H9 (cell line): ENCODE data around the gene CCDC69. TPM values are rescaled to one million over a fixed set of nuclear protein-coding genes. Genes with fewer than 3 reads are reported as not detected.

ENCODE experiments used
- DNase-seq: peaks from one replicate; pipeline ENCODE4 v3.0.0-alpha.2; 2017
- H2AFZ ChIP-seq: one replicate; pipeline ENCODE4 v1.6.1; 2013; ENCODE audit warnings: mild to moderate bottlenecking, low read length, control low read depth, moderate library complexity
- H2AK5ac ChIP-seq: 2 replicates; pipeline ENCODE4 v1.6.1; 2013; ENCODE audit warnings: low read length, control low read depth, mixed read lengths; ENCODE audit not compliant: insufficient read length
- H2BK120ac ChIP-seq: one replicate; pipeline ENCODE4 v1.6.1; 2013; ENCODE audit warnings: low read depth, mild to moderate bottlenecking, low read length, control low read depth, inconsistent platforms; ENCODE audit not compliant: poor library complexity, severe bottlenecking
- H2BK12ac ChIP-seq: 2 replicates; pipeline ENCODE4 v1.6.1; 2013; ENCODE audit warnings: low read length, control low read depth, mixed read lengths, low read depth; ENCODE audit not compliant: insufficient read length
- H2BK15ac ChIP-seq: 2 replicates; pipeline ENCODE4 v1.6.1; 2013; ENCODE audit warnings: low read depth, low read length, control low read depth
- H2BK20ac ChIP-seq: one replicate; pipeline ENCODE4 v1.6.1; 2013; ENCODE audit warnings: low read depth, mild to moderate bottlenecking, low read length, control low read depth, inconsistent platforms; ENCODE audit not compliant: poor library complexity, severe bottlenecking
- H2BK5ac ChIP-seq: 2 replicates; pipeline ENCODE4 v1.6.1; 2013; ENCODE audit warnings: low read length, control low read depth, mixed read lengths; ENCODE audit not compliant: insufficient read length
- H3K14ac ChIP-seq: 2 replicates; pipeline ENCODE4 v1.6.1; 2013; ENCODE audit warnings: low read length, control low read depth; ENCODE audit not compliant: insufficient read depth
- H3K18ac ChIP-seq: 2 replicates; pipeline ENCODE4 v1.6.1; 2013; ENCODE audit warnings: low read depth, mild to moderate bottlenecking, mixed read lengths, low read length, control low read depth; ENCODE audit not compliant: insufficient read length
- H3K23ac ChIP-seq: 2 replicates; pipeline ENCODE4 v1.6.1; 2013; ENCODE audit warnings: low read length, control low read depth, mixed read lengths, low read depth; ENCODE audit not compliant: insufficient read length
- H3K23me2 ChIP-seq: 2 replicates; pipeline ENCODE4 v1.6.1; 2013; ENCODE audit warnings: low read depth, mild to moderate bottlenecking, mixed read lengths, low read length, control low read depth; ENCODE audit not compliant: insufficient read length, poor library complexity, severe bottlenecking
- H3K27ac ChIP-seq: 2 replicates; pipeline ENCODE4 v1.5.1; 2013; ENCODE audit warnings: low read length, control low read depth, mixed read lengths, low read depth; ENCODE audit not compliant: insufficient read length
- H3K27me3 ChIP-seq: 2 replicates; pipeline ENCODE4 v1.6.1; 2013; ENCODE audit warnings: low read length, control low read depth, inconsistent platforms; ENCODE audit not compliant: insufficient read depth
- H3K4ac ChIP-seq: 2 replicates; pipeline ENCODE4 v1.6.1; 2013; ENCODE audit warnings: low read depth, mild to moderate bottlenecking, control low read depth, inconsistent platforms, low read length, moderate library complexity
- H3K4me1 ChIP-seq: 2 replicates; pipeline ENCODE4 v1.6.1; 2013; ENCODE audit warnings: low read length, control low read depth, inconsistent platforms; ENCODE audit not compliant: insufficient read depth
- H3K4me2 ChIP-seq: 2 replicates; pipeline ENCODE4 v1.6.1; 2013; ENCODE audit warnings: low read length, control low read depth, mixed read lengths; ENCODE audit not compliant: insufficient read length, insufficient read depth
- H3K56ac ChIP-seq: 2 replicates; pipeline ENCODE4 v1.6.1; 2013; ENCODE audit warnings: low read depth, mild to moderate bottlenecking, mixed read lengths, low read length, control low read depth; ENCODE audit not compliant: insufficient read length
- H3K79me1 ChIP-seq: 2 replicates; pipeline ENCODE4 v1.6.1; 2013; ENCODE audit warnings: low read depth, mild to moderate bottlenecking, moderate library complexity, low read length, control low read depth, inconsistent platforms; ENCODE audit not compliant: insufficient read depth, poor library complexity, severe bottlenecking
- H3K79me2 ChIP-seq: 2 replicates; pipeline ENCODE4 v1.6.1; 2013; ENCODE audit warnings: low read length, control low read depth, inconsistent platforms; ENCODE audit not compliant: insufficient read depth
- H3K9ac ChIP-seq: 2 replicates; pipeline ENCODE4 v1.6.1; 2013; ENCODE audit warnings: low read length, control low read depth, mixed read lengths; ENCODE audit not compliant: insufficient read length; ENCODE audit errors: extremely low read depth
- H3K9me3 ChIP-seq: one replicate; pipeline ENCODE4 v1.6.1; 2013; ENCODE audit warnings: low read depth, low read length, inconsistent platforms; ENCODE audit not compliant: control insufficient read depth
- H3T11ph ChIP-seq: one replicate; pipeline ENCODE4 v1.6.1; 2013; ENCODE audit warnings: mild to moderate bottlenecking, low read length, control low read depth, inconsistent platforms
- H4K20me1 ChIP-seq: one replicate; pipeline ENCODE4 v1.6.1; 2013; ENCODE audit not compliant: control insufficient read depth, insufficient read length, insufficient read depth
- H4K5ac ChIP-seq: 2 replicates; pipeline ENCODE4 v1.6.1; 2013; ENCODE audit warnings: low read depth, mild to moderate bottlenecking, mixed read lengths, low read length, control low read depth; ENCODE audit not compliant: insufficient read length
- H4K8ac ChIP-seq: replicated peaks from 2 replicates; pipeline ENCODE4 v1.6.1; 2013; ENCODE audit warnings: low read length, control low read depth, mixed read lengths, low read depth; ENCODE audit not compliant: insufficient read length
- H4K91ac ChIP-seq: 2 replicates; pipeline ENCODE4 v1.6.1; 2013; ENCODE audit warnings: low read depth, mild to moderate bottlenecking, moderate library complexity, mixed read lengths, low read length, control low read depth; ENCODE audit not compliant: insufficient read length
- H3K27ac Mint-ChIP-seq, 3 experiments: 2 replicates in 2 of 3; 3 replicates in 1 of 3; pipeline ENCODE4 v1.8.0; 2020 to 2021; ENCODE audit warnings: mixed read lengths in 3 of 3, mild to moderate bottlenecking in 1 of 3, moderate library complexity in 1 of 3
- H3K27me3 Mint-ChIP-seq: 2 replicates; pipeline ENCODE4 v1.8.0; 2021; ENCODE audit warnings: low read depth, mild to moderate bottlenecking, moderate library complexity, mixed read lengths
- H3K36me3 Mint-ChIP-seq, 3 experiments: 2 replicates in 2 of 3; 3 replicates in 1 of 3; pipeline ENCODE4 v1.8.0; 2020 to 2021; ENCODE audit warnings: low read depth in 3 of 3, mixed read lengths in 3 of 3; ENCODE audit not compliant: insufficient read depth in 1 of 3
- H3K4me1 Mint-ChIP-seq, 2 experiments: 2 replicates each; pipeline ENCODE4 v1.8.0; 2020; ENCODE audit warnings: mixed read lengths in 2 of 2
- H3K4me3 Mint-ChIP-seq, 2 experiments: 2 replicates in 1 of 2; 3 replicates in 1 of 2; pipeline ENCODE4 v1.8.0; 2020 to 2021; ENCODE audit warnings: mild to moderate bottlenecking in 2 of 2, mixed read lengths in 2 of 2, moderate library complexity in 1 of 2
- H3K9me3 Mint-ChIP-seq, 2 experiments: 2 replicates in 1 of 2; 3 replicates in 1 of 2; pipeline ENCODE4 v1.8.0; 2020; ENCODE audit warnings: mild to moderate bottlenecking in 2 of 2, mixed read lengths in 2 of 2, moderate library complexity in 1 of 2
- WGBS: extraction: QIAGEN DNeasy Blood & Tissue Kit; methylation state at CpG from one replicate; pipeline ENCODE4 v1.1.7; 2013; ENCODE audit warnings: missing lambda C conversion rate, low lambda C conversion rate, mixed read lengths; ENCODE audit not compliant: insufficient read length; ENCODE audit errors: extremely low coverage; 5-methylcytosine and 5-hydroxymethylcytosine counted together
- total RNA-seq: library from RNA; stranded (reverse); gene quantifications from 2 replicates; pipeline ENCODE4 v1.2.1, GENCODE V29; 2021
- TF ChIP-seq, protein P1 (sequence below): fragments of 200-600 bp; sonication (generic); conservative IDR thresholded peaks from 3 replicates; pipeline ENCODE4 v1.8.0; 2021; ENCODE audit warnings: antibody characterized with exemption, mild to moderate bottlenecking

The CCDC69 gene
- total RNA-seq, 1 experiment from 2014 or later: 5.3 TPM

DNA sequence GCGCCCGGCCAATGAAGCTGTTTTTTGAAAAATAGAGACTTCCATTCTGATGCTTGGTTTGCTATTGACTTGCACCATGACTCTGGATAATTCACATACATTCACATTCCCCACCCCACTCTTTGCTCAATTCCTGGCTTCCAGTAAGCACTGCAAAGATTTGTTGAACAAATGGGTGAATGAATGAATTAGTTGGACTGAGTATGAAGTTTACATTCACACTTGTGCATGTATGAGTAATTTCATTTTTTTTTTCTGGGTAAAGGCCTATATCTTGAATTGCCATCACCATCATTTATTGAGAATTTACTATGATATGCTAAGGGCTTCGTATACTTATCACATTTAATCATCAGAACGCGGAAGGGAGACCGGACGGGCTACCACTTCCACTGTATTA is 13.8 kb upstream of the CCDC69 start:
- H3K9me3 Mint-ChIP-seq: peaks cover 6% of the 10 kb centered on the region in 2 experiments; a peak in 3 of 5 replicates

More for the DNA sequence above, 13.8 kb upstream of the CCDC69 start:
- Histone ChIP-seq H3K14ac (no peak overlapping the region), H3T11ph (no peak overlapping the region), H3K9me3 (no peaks in the 10 kb centered on the region), H2BK20ac (no peak overlapping the region), H2BK120ac (no peak overlapping the region), H3K4me1 (peaks cover 2% of the 10 kb centered on the region; the same call in 1 of the 2 replicates), H2AFZ (no peak overlapping the region), H3K79me2 (no peaks in the 10 kb centered on the region), H2BK5ac (no peak overlapping the region), H3K23ac (no peak overlapping the region), H3K18ac (no peak overlapping the region), H4K5ac (no peak overlapping the region), H2AK5ac (no peak overlapping the region), H3K27me3 (no peaks in the 10 kb centered on the region), H4K91ac (no peak overlapping the region), H3K4ac (no peak overlapping the region), H2BK12ac (no peak overlapping the region), H4K8ac (no peak overlapping the region), H3K9ac (no peak overlapping the region), H3K79me1 (no peaks in the 10 kb centered on the region), H4K20me1 (no peaks in the 10 kb centered on the region), H3K23me2 (no peaks in the 10 kb centered on the region), H2BK15ac (no peak overlapping the region), H3K56ac (no peak overlapping the region), H3K4me2 (no peak overlapping the region), H3K27ac (no peak overlapping the region)
- Mint-ChIP-seq H3K4me1 (peaks cover 18 to 35% of the 10 kb centered on the region in 2 experiments), H3K4me3 (no peak overlapping the region), H3K27me3 (peaks cover 5% of the 10 kb centered on the region; the same call in 1 of the 2 replicates), H3K36me3 (peaks cover 0 to 6% (median 0%) of the 10 kb centered on the region in 3 experiments; a peak in 1 of 7 replicates), H3K27ac (no peak overlapping the region)
- no CpG with 5 or more reads among the region's 7 CpGs for WGBS
- TF ChIP-seq, protein P1, sequence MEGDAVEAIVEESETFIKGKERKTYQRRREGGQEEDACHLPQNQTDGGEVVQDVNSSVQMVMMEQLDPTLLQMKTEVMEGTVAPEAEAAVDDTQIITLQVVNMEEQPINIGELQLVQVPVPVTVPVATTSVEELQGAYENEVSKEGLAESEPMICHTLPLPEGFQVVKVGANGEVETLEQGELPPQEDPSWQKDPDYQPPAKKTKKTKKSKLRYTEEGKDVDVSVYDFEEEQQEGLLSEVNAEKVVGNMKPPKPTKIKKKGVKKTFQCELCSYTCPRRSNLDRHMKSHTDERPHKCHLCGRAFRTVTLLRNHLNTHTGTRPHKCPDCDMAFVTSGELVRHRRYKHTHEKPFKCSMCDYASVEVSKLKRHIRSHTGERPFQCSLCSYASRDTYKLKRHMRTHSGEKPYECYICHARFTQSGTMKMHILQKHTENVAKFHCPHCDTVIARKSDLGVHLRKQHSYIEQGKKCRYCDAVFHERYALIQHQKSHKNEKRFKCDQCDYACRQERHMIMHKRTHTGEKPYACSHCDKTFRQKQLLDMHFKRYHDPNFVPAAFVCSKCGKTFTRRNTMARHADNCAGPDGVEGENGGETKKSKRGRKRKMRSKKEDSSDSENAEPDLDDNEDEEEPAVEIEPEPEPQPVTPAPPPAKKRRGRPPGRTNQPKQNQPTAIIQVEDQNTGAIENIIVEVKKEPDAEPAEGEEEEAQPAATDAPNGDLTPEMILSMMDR: no peak
- no peak for DNase-seq
